H9 (cell line): ENCODE data around the gene KDM5B. TPM values are rescaled to one million over a fixed set of nuclear protein-coding genes. Genes with fewer than 3 reads are reported as not detected.

Source experiments
- DNase-seq: peaks from one replicate; pipeline ENCODE4 v3.0.0-alpha.2; 2017
- H2AFZ ChIP-seq: one replicate; pipeline ENCODE4 v1.6.1; 2013; ENCODE audit warnings: mild to moderate bottlenecking, low read length, control low read depth, moderate library complexity
- H2AK5ac ChIP-seq: 2 replicates; pipeline ENCODE4 v1.6.1; 2013; ENCODE audit warnings: low read length, control low read depth, mixed read lengths; ENCODE audit not compliant: insufficient read length
- H2BK120ac ChIP-seq: one replicate; pipeline ENCODE4 v1.6.1; 2013; ENCODE audit warnings: low read depth, mild to moderate bottlenecking, low read length, control low read depth, inconsistent platforms; ENCODE audit not compliant: poor library complexity, severe bottlenecking
- H2BK12ac ChIP-seq: 2 replicates; pipeline ENCODE4 v1.6.1; 2013; ENCODE audit warnings: low read length, control low read depth, mixed read lengths, low read depth; ENCODE audit not compliant: insufficient read length
- H2BK15ac ChIP-seq: 2 replicates; pipeline ENCODE4 v1.6.1; 2013; ENCODE audit warnings: low read depth, low read length, control low read depth
- H2BK20ac ChIP-seq: one replicate; pipeline ENCODE4 v1.6.1; 2013; ENCODE audit warnings: low read depth, mild to moderate bottlenecking, low read length, control low read depth, inconsistent platforms; ENCODE audit not compliant: poor library complexity, severe bottlenecking
- H2BK5ac ChIP-seq: 2 replicates; pipeline ENCODE4 v1.6.1; 2013; ENCODE audit warnings: low read length, control low read depth, mixed read lengths; ENCODE audit not compliant: insufficient read length
- H3K14ac ChIP-seq: 2 replicates; pipeline ENCODE4 v1.6.1; 2013; ENCODE audit warnings: low read length, control low read depth; ENCODE audit not compliant: insufficient read depth
- H3K18ac ChIP-seq: 2 replicates; pipeline ENCODE4 v1.6.1; 2013; ENCODE audit warnings: low read depth, mild to moderate bottlenecking, mixed read lengths, low read length, control low read depth; ENCODE audit not compliant: insufficient read length
- H3K23ac ChIP-seq: 2 replicates; pipeline ENCODE4 v1.6.1; 2013; ENCODE audit warnings: low read length, control low read depth, mixed read lengths, low read depth; ENCODE audit not compliant: insufficient read length
- H3K23me2 ChIP-seq: 2 replicates; pipeline ENCODE4 v1.6.1; 2013; ENCODE audit warnings: low read depth, mild to moderate bottlenecking, mixed read lengths, low read length, control low read depth; ENCODE audit not compliant: insufficient read length, poor library complexity, severe bottlenecking
- H3K27ac ChIP-seq: 2 replicates; pipeline ENCODE4 v1.5.1; 2013; ENCODE audit warnings: low read length, control low read depth, mixed read lengths, low read depth; ENCODE audit not compliant: insufficient read length
- H3K27me3 ChIP-seq: 2 replicates; pipeline ENCODE4 v1.6.1; 2013; ENCODE audit warnings: low read length, control low read depth, inconsistent platforms; ENCODE audit not compliant: insufficient read depth
- H3K4ac ChIP-seq: 2 replicates; pipeline ENCODE4 v1.6.1; 2013; ENCODE audit warnings: low read depth, mild to moderate bottlenecking, control low read depth, inconsistent platforms, low read length, moderate library complexity
- H3K4me1 ChIP-seq: 2 replicates; pipeline ENCODE4 v1.6.1; 2013; ENCODE audit warnings: low read length, control low read depth, inconsistent platforms; ENCODE audit not compliant: insufficient read depth
- H3K4me2 ChIP-seq: 2 replicates; pipeline ENCODE4 v1.6.1; 2013; ENCODE audit warnings: low read length, control low read depth, mixed read lengths; ENCODE audit not compliant: insufficient read length, insufficient read depth
- H3K56ac ChIP-seq: 2 replicates; pipeline ENCODE4 v1.6.1; 2013; ENCODE audit warnings: low read depth, mild to moderate bottlenecking, mixed read lengths, low read length, control low read depth; ENCODE audit not compliant: insufficient read length
- H3K79me1 ChIP-seq: 2 replicates; pipeline ENCODE4 v1.6.1; 2013; ENCODE audit warnings: low read depth, mild to moderate bottlenecking, moderate library complexity, low read length, control low read depth, inconsistent platforms; ENCODE audit not compliant: insufficient read depth, poor library complexity, severe bottlenecking
- H3K79me2 ChIP-seq: 2 replicates; pipeline ENCODE4 v1.6.1; 2013; ENCODE audit warnings: low read length, control low read depth, inconsistent platforms; ENCODE audit not compliant: insufficient read depth
- H3K9ac ChIP-seq: 2 replicates; pipeline ENCODE4 v1.6.1; 2013; ENCODE audit warnings: low read length, control low read depth, mixed read lengths; ENCODE audit not compliant: insufficient read length; ENCODE audit errors: extremely low read depth
- H3K9me3 ChIP-seq: one replicate; pipeline ENCODE4 v1.6.1; 2013; ENCODE audit warnings: low read depth, low read length, inconsistent platforms; ENCODE audit not compliant: control insufficient read depth
- H3T11ph ChIP-seq: one replicate; pipeline ENCODE4 v1.6.1; 2013; ENCODE audit warnings: mild to moderate bottlenecking, low read length, control low read depth, inconsistent platforms
- H4K20me1 ChIP-seq: one replicate; pipeline ENCODE4 v1.6.1; 2013; ENCODE audit not compliant: control insufficient read depth, insufficient read length, insufficient read depth
- H4K5ac ChIP-seq: 2 replicates; pipeline ENCODE4 v1.6.1; 2013; ENCODE audit warnings: low read depth, mild to moderate bottlenecking, mixed read lengths, low read length, control low read depth; ENCODE audit not compliant: insufficient read length
- H4K8ac ChIP-seq: replicated peaks from 2 replicates; pipeline ENCODE4 v1.6.1; 2013; ENCODE audit warnings: low read length, control low read depth, mixed read lengths, low read depth; ENCODE audit not compliant: insufficient read length
- H4K91ac ChIP-seq: 2 replicates; pipeline ENCODE4 v1.6.1; 2013; ENCODE audit warnings: low read depth, mild to moderate bottlenecking, moderate library complexity, mixed read lengths, low read length, control low read depth; ENCODE audit not compliant: insufficient read length
- H3K27ac Mint-ChIP-seq, 3 experiments: 2 replicates in 2 of 3; 3 replicates in 1 of 3; pipeline ENCODE4 v1.8.0; 2020 to 2021; ENCODE audit warnings: mixed read lengths in 3 of 3, mild to moderate bottlenecking in 1 of 3, moderate library complexity in 1 of 3
- H3K27me3 Mint-ChIP-seq: 2 replicates; pipeline ENCODE4 v1.8.0; 2021; ENCODE audit warnings: low read depth, mild to moderate bottlenecking, moderate library complexity, mixed read lengths
- H3K36me3 Mint-ChIP-seq, 3 experiments: 2 replicates in 2 of 3; 3 replicates in 1 of 3; pipeline ENCODE4 v1.8.0; 2020 to 2021; ENCODE audit warnings: low read depth in 3 of 3, mixed read lengths in 3 of 3; ENCODE audit not compliant: insufficient read depth in 1 of 3
- H3K4me1 Mint-ChIP-seq, 2 experiments: 2 replicates each; pipeline ENCODE4 v1.8.0; 2020; ENCODE audit warnings: mixed read lengths in 2 of 2
- H3K4me3 Mint-ChIP-seq, 2 experiments: 2 replicates in 1 of 2; 3 replicates in 1 of 2; pipeline ENCODE4 v1.8.0; 2020 to 2021; ENCODE audit warnings: mild to moderate bottlenecking in 2 of 2, mixed read lengths in 2 of 2, moderate library complexity in 1 of 2
- H3K9me3 Mint-ChIP-seq, 2 experiments: 2 replicates in 1 of 2; 3 replicates in 1 of 2; pipeline ENCODE4 v1.8.0; 2020; ENCODE audit warnings: mild to moderate bottlenecking in 2 of 2, mixed read lengths in 2 of 2, moderate library complexity in 1 of 2
- WGBS: extraction: QIAGEN DNeasy Blood & Tissue Kit; methylation state at CpG from one replicate; pipeline ENCODE4 v1.1.7; 2013; ENCODE audit warnings: missing lambda C conversion rate, low lambda C conversion rate, mixed read lengths; ENCODE audit not compliant: insufficient read length; ENCODE audit errors: extremely low coverage; 5-methylcytosine and 5-hydroxymethylcytosine counted together
- total RNA-seq: library from RNA; stranded (reverse); gene quantifications from 2 replicates; pipeline ENCODE4 v1.2.1, GENCODE V29; 2021
- TF ChIP-seq, protein P1 (sequence below): fragments of 200-600 bp; sonication (generic); conservative IDR thresholded peaks from 3 replicates; pipeline ENCODE4 v1.8.0; 2021; ENCODE audit warnings: antibody characterized with exemption, mild to moderate bottlenecking

Gene KDM5B
- total RNA-seq, 1 experiment from 2014 or later = 210 TPM

DNA sequence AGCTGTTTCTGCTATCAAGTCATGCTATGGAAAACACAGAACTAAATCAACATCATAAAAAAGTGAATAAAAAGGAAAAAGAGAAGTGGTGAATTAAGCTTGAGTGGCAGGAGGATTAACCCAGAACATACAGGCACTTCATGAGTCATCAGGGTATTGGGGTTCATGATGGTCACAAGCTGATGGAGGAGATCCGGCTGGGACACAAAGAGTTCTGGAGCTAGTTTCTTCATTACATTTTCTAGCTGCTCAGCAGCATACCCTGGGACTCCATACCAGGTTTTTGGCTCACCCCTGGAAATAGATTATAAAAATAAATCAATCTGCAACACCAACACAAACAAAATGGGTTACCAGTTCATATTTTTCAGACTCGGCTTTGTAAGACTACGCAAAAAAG lies 55.4 kb downstream of the KDM5B start:
- Histone ChIP-seq H4K20me1 (no peaks in the 10 kb centered on the region), H2BK20ac (no peak overlapping the region), H3K14ac (no peak overlapping the region), H3K4ac (no peak overlapping the region), H2AK5ac (no peak overlapping the region), H4K5ac (no peak overlapping the region), H3K9ac (no peak overlapping the region), H3K56ac (no peak overlapping the region), H3K27ac (no peak overlapping the region), H2AFZ (no peak overlapping the region), H2BK12ac (no peak overlapping the region), H2BK15ac (no peak overlapping the region), H3K9me3 (no peaks in the 10 kb centered on the region), H4K8ac (no peak overlapping the region), H3T11ph (no peak overlapping the region), H3K4me2 (no peak overlapping the region), H3K79me2 (no peaks in the 10 kb centered on the region), H3K79me1 (no peaks in the 10 kb centered on the region), H3K23me2 (no peaks in the 10 kb centered on the region), H2BK120ac (no peak overlapping the region), H3K27me3 (no peaks in the 10 kb centered on the region), H3K23ac (no peak overlapping the region), H4K91ac (no peak overlapping the region), H3K18ac (no peak overlapping the region), H2BK5ac (no peak overlapping the region), H3K4me1 (no peaks in the 10 kb centered on the region)
- WGBS = no CpG with 5 or more reads among the region's 3 CpGs
- Mint-ChIP-seq H3K9me3 (no peaks in the 10 kb centered on the region), H3K27me3 (no peaks in the 10 kb centered on the region), H3K4me1 (no peaks in the 10 kb centered on the region), H3K36me3 (peaks cover 66 to 97% (median 92%) of the 10 kb centered on the region in 3 experiments), H3K27ac (no peak overlapping the region; a peak in 1 of 7 replicates), H3K4me3 (no peak overlapping the region)
- TF ChIP-seq, protein P1, sequence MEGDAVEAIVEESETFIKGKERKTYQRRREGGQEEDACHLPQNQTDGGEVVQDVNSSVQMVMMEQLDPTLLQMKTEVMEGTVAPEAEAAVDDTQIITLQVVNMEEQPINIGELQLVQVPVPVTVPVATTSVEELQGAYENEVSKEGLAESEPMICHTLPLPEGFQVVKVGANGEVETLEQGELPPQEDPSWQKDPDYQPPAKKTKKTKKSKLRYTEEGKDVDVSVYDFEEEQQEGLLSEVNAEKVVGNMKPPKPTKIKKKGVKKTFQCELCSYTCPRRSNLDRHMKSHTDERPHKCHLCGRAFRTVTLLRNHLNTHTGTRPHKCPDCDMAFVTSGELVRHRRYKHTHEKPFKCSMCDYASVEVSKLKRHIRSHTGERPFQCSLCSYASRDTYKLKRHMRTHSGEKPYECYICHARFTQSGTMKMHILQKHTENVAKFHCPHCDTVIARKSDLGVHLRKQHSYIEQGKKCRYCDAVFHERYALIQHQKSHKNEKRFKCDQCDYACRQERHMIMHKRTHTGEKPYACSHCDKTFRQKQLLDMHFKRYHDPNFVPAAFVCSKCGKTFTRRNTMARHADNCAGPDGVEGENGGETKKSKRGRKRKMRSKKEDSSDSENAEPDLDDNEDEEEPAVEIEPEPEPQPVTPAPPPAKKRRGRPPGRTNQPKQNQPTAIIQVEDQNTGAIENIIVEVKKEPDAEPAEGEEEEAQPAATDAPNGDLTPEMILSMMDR = no peak
- no peak for DNase-seq
